Activated CD8-positive, alpha-beta memory T cell treated with anti-CD3 and anti-CD28 coated beads for 1 hour (primary cell): ENCODE results near the gene SKI.

Experiments
- DNase-seq, 2 donors: peaks; one replicate each; pipeline ENCODE4 v3.0.0-alpha.2; 2020; ENCODE audit warnings: low read depth in 1 of 2; ENCODE audit errors: extremely low read depth in 1 of 2

Gene SKI

GRCh38 chr1:2228694-2229036, 546 bp downstream of the SKI start:
- no peak for DNase-seq

GRCh38 chr1:2229037-2229864, 1.1 kb downstream of the SKI start:
- DNase-seq: no peak

DNA sequence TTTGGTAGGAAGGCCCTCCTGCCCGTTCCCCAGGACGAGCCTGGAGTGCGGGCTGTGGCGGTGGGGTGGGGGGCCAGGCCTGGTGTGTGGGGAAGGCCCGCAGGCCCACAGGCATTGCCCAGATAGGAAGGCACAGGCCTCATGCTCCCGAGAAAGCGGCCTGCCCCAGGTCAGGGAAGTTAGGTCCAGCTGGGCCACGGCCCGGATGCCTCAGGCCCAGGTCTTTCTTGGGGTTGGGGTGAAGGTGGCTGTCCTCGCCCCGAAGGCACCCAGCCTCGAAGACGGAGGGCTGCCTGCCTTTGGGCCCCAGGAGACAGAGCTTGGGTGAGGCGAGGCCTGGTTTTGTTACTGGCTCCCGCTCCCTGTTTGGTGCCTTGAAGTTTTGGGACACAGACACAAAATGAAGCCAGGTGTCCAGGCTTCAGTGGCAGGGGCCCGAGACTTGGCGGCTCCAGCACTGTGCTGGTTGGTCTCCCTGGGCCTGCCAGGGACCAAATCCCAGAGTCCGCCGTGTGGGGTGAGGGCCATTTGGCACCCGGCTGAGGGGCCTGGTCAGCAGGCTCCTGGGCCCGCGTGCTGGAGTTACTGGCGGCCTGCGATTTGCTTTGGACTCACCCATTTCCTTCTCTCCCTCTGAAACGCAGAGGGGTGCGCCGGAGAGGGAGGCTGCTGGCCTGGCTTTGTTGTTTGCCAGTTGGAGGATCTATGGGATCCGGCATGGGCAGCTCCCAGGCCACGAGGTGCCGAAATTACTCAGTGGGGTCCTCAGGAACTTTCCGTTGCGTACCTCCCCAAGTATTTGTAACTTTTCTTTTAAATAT, 2.0 kb downstream of the SKI start:
- DNase-seq: no peak

GRCh38 chr1:2230781-2231531, 2.8 kb downstream of the SKI start:
- no peak for DNase-seq

- peak in 1 of 2 donors; percentile 56 for DNase-seq
Measured at GRCh38 chr1:2231532-2232254, 3.6 kb downstream of the SKI start.

- no peak for DNase-seq
Measured at GRCh38 chr1:2232255-2232915, 4.3 kb downstream of the SKI start.

GRCh38 chr1:2232916-2233438, 4.9 kb downstream of the SKI start:
- DNase-seq: no peak

- no peak for DNase-seq
Measured at GRCh38 chr1:2233468-2233867, 5.3 kb downstream of the SKI start.

DNA sequence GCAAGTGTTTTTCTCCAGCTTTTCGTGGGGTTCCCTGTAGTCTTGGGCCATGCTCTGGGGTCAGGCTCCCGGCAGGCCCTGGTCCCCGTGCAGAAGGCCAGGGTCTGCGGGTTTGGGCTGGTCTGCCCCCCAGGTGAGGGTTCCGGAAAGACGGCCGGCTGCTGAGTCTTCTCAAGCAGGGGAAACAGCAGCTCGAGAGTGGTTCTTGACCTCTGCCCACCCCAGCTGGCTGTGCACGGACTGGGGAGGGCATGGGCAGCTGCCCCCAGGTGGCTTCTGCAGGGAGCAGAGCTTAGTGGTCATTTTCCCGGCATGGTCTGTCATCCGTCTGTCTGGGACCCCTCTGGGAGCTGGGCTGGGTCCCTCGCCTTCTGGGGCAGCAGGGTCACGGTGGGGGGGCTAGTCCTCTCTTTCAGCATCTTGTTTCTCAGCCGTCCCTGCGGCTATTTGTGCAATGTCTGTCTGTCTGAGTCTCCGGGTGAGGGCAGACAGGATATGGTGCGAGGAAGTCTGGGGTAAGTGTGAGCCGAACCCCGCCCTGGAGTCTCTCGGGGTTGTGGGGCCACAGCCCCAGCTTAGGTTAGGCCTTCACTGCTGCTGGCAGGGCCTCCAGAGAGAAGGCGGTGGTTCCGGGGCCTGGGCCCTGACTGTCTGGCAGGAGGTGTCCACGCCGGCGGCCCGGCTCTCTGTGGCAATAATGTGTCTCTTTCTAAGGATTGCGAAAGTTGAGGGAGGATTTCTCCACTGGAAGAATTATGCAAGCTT, 6.1 kb downstream of the SKI start:
- DNase-seq: peak in 1 of 2 donors; percentile 68

- DNase-seq: no peak
Measured at GRCh38 chr1:2234762-2235113, 6.6 kb downstream of the SKI start.

GRCh38 chr1:2235300-2235998, 7.3 kb downstream of the SKI start:
- DNase-seq: no peak

GRCh38 chr1:2236695-2237677, 8.9 kb downstream of the SKI start:
- DNase-seq: no peak

- no peak for DNase-seq
Measured at GRCh38 chr1:2237773-2238172, 9.7 kb downstream of the SKI start.

GRCh38 chr1:2238361-2239012, 10.4 kb downstream of the SKI start:
- no peak for DNase-seq

GRCh38 chr1:2239013-2239370, 10.9 kb downstream of the SKI start:
- no peak for DNase-seq

- no peak for DNase-seq
Measured at GRCh38 chr1:2239384-2239985, 11.4 kb downstream of the SKI start.
